K562 (cell line): ENCODE measurements around the gene TM2D3. TPM values are rescaled to one million over a fixed set of nuclear protein-coding genes. Genes with fewer than 3 reads are reported as not detected.

Experiments used
- ATAC-seq: fragments of 200-7000 bp; cut with Tn5 transposase; 3 replicates; pipeline ENCODE4 v1.9.1; 2020; ENCODE audit warnings: moderate library complexity
- BruUV-seq: library from RNA; stranded (reverse); fragments of 400-500 nt; replicated peaks from 2 replicates; lab custom pipeline; 2021; lab: Mats Ljungman, UMichigan
- CTCF ChIA-PET: fragments of 300-600 bp; formaldehyde crosslinking; extraction: SDS; loops from one replicate; lab custom pipeline; 2021; ENCODE audit warnings: low intra/inter-chr PET ratio; lab: Yijun Ruan, JAX
- POLR2A ChIA-PET: fragments of 300-600, 350-650 bp; sonication (Branson Sonifier 250); formaldehyde crosslinking; extraction: SDS; loops from one replicate; lab custom pipeline; 2021; ENCODE audit warnings: antibody characterized with exemption, inconsistent platforms; lab: Yijun Ruan, JAX
- DNase-seq, 4 experiments: peaks; one replicate each; pipeline versions ENCODE4 v3.0.0 to v3.0.0-alpha.2; 2011 to 2018; ENCODE audit warnings: low spot score in 3 of 4, mixed read lengths in 3 of 4; ENCODE audit errors: extremely low read depth in 1 of 4
- FAIRE-seq: peaks from 2 replicates; lab custom pipeline; 2011; peaks lifted over from hg19 to GRCh38; lab: Jason Lieb, UNC
- H2AFZ ChIP-seq: 2 replicates; pipeline ENCODE4 v1.6.0; 2011; ENCODE audit warnings: low read depth, low read length, control low read depth, inconsistent platforms
- H3K27ac ChIP-seq: fragments of 200-600 bp; 3 replicates; pipeline ENCODE4 v1.8.0; 2011; ENCODE audit warnings: low read depth, mild to moderate bottlenecking, control low read depth, inconsistent platforms, low read length, moderate library complexity, mixed read lengths; ENCODE audit errors: extremely low read depth
- H3K27me3 ChIP-seq, 2 experiments: fragments of 300-600 bp in 1 of 2; 2 replicates in 1 of 2; 3 replicates in 1 of 2; pipeline versions ENCODE4 v1.6.0 to v1.8.0; 2011; ENCODE audit warnings: inconsistent platforms in 2 of 2, low read length in 2 of 2, mild to moderate bottlenecking in 1 of 2, mixed read lengths in 1 of 2, moderate library complexity in 1 of 2; ENCODE audit not compliant: control insufficient read depth in 2 of 2, insufficient read depth in 2 of 2
- H3K36me3 ChIP-seq: fragments of 300-600 bp; 3 replicates; pipeline ENCODE4 v1.8.0; 2011; ENCODE audit warnings: mild to moderate bottlenecking, low read length, inconsistent platforms; ENCODE audit not compliant: control insufficient read depth, insufficient read depth
- H3K4me1 ChIP-seq, 2 experiments: fragments of 200-600 bp in 1 of 2; replicated peaks in 1 of 2; 2 replicates in 1 of 2; 3 replicates in 1 of 2; pipeline versions ENCODE4 v1.5.1 to v1.8.0; 2011; ENCODE audit warnings: inconsistent platforms in 2 of 2, low read length in 2 of 2, mild to moderate bottlenecking in 1 of 2, mixed read lengths in 1 of 2, moderate library complexity in 1 of 2; ENCODE audit not compliant: control insufficient read depth in 2 of 2, insufficient read depth in 2 of 2
- H3K4me2 ChIP-seq: 2 replicates; pipeline ENCODE4 v1.6.1; 2011; ENCODE audit warnings: low read length, control low read depth, inconsistent platforms, mixed read lengths; ENCODE audit not compliant: insufficient read depth
- H3K4me3 ChIP-seq: fragments of 200-600 bp; sonication (generic), shearing (Covaris generic); 2 replicates; pipeline ENCODE4 v1.5.1; 2016; ENCODE audit warnings: control low read depth, inconsistent platforms
- H3K79me2 ChIP-seq: fragments of 200-600 bp; 3 replicates; pipeline ENCODE4 v1.8.0; 2011; ENCODE audit warnings: low read length, inconsistent platforms; ENCODE audit not compliant: control insufficient read depth, insufficient read depth
- H3K9ac ChIP-seq, 2 experiments: 2 replicates each; pipeline versions ENCODE4 v1.6.0 to v1.6.1; 2011; ENCODE audit warnings: low read depth in 2 of 2, low read length in 2 of 2, control low read depth in 1 of 2, inconsistent platforms in 1 of 2, mild to moderate bottlenecking in 1 of 2, mixed read lengths in 1 of 2; ENCODE audit not compliant: insufficient read depth in 1 of 2
- H3K9me1 ChIP-seq: one replicate; pipeline ENCODE4 v1.6.0; 2011; ENCODE audit warnings: inconsistent platforms, mild to moderate bottlenecking, low read length, moderate library complexity; ENCODE audit not compliant: control insufficient read depth, insufficient read depth
- H3K9me3 ChIP-seq: replicated peaks from 2 replicates; pipeline ENCODE4 v1.5.1; 2011; ENCODE audit warnings: low read depth, low read length, inconsistent platforms; ENCODE audit not compliant: control insufficient read depth, insufficient read depth
- H4K20me1 ChIP-seq: replicated peaks from 2 replicates; pipeline ENCODE4 v1.6.1; 2011; ENCODE audit warnings: low read length, inconsistent platforms, mixed read lengths; ENCODE audit not compliant: control insufficient read depth, insufficient read depth
- BRF1 ChIP-seq: IDR thresholded peaks from 3 replicates; pipeline ENCODE4 v1.6.1; 2011; ENCODE audit warnings: borderline replicate concordance, mild to moderate bottlenecking; ENCODE audit not compliant: insufficient read length; ENCODE audit errors: extremely low read depth
- CHD4 ChIP-seq: fragments of 200-600 bp; sonication (generic); IDR thresholded peaks from 3 replicates; pipeline ENCODE4 v1.6.1; 2012; ENCODE audit warnings: low read depth, mild to moderate bottlenecking, mixed read lengths, low read length, inconsistent platforms; ENCODE audit not compliant: insufficient read depth, insufficient replicate concordance, poor library complexity, severe bottlenecking
- GTF2E2 ChIP-seq: fragments of 200-800 bp; sonication (Bioruptor generic); IDR thresholded peaks from 2 replicates; pipeline ENCODE4 v1.6.1; 2016; ENCODE audit warnings: missing genetic modification characterization, missing compliant biosample characterization
- GTF2F1 ChIP-seq: IDR thresholded peaks from 2 replicates; pipeline ENCODE4 v1.6.1; 2011; ENCODE audit warnings: low read depth, low read length, improper control_type of control experiment
- MEF2D ChIP-seq: conservative IDR thresholded peaks from 2 replicates; pipeline ENCODE4 v1.6.1; 2016; ENCODE audit warnings: low read depth, missing genetic modification characterization, missing compliant biosample characterization
- STAG1 ChIP-seq: sonication (generic); formaldehyde crosslinking; IDR thresholded peaks from 2 replicates; pipeline ENCODE4 v1.5.0; 2020; ENCODE audit warnings: missing genetic modification reagents, borderline replicate concordance
- ZBTB1 ChIP-seq: sonication (generic); formaldehyde crosslinking; IDR thresholded peaks from 2 replicates; pipeline ENCODE4 v1.8.1; 2023; ENCODE audit warnings: missing genetic modification reagents, low read depth, mild to moderate bottlenecking, borderline replicate concordance
- ZNF174 ChIP-seq: fragments of 250-450 bp; sonication (Bioruptor Pico); IDR thresholded peaks from 2 replicates; pipeline ENCODE4 v1.4.0; 2020; ENCODE audit warnings: mild to moderate bottlenecking
- ZNF3 ChIP-seq: fragments of 250-450 bp; sonication (Bioruptor Pico); IDR thresholded peaks from 2 replicates; pipeline ENCODE4 v1.5.0; 2021; ENCODE audit warnings: mild to moderate bottlenecking, moderate library complexity
- ZNF436 ChIP-seq: fragments of 250-450, 450-650 bp; sonication (Bioruptor Pico); formaldehyde crosslinking; IDR thresholded peaks from 2 replicates; pipeline ENCODE4 v1.7.0; 2020; ENCODE audit warnings: mild to moderate bottlenecking
- ZNF57 ChIP-seq: fragments of 450-650 bp; formaldehyde crosslinking; IDR thresholded peaks from 2 replicates; pipeline ENCODE4 v1.4.0; 2020; ENCODE audit warnings: mild to moderate bottlenecking, moderate library complexity
- WGBS: fragments of 100-300 bp; shearing (Covaris generic); methylation state at CpG from one replicate; pipeline ENCODE4 v1.1.6; 2016; ENCODE audit warnings: low coverage, mixed read lengths; ENCODE audit not compliant: insufficient coverage; ENCODE audit errors: missing lambda C conversion rate; 5-methylcytosine and 5-hydroxymethylcytosine counted together
- in situ Hi-C: fragments of 300-500 bp; cut with MboI; formaldehyde crosslinking; loops from 4 replicates; pipeline ENCODE4 v1.15.0; 2018; ENCODE audit warnings: inconsistent platforms, mixed read lengths
- intact Hi-C: fragments of 100-400 bp; cut with micrococcal nuclease; formaldehyde crosslinking; loops from 2 replicates; pipeline ENCODE4 v1.14.2; 2022
- polyA plus RNA-seq, 8 experiments: library from polyadenylated mRNA; depleted of rRNA in 4 of 8; stranded (reverse) in 5 of 8; unstranded in 3 of 8; fragments of >200 nt; fragmentation: Nextera tagmentation in 2 of 8; fragmentation: Illumina TruSeq in 1 of 8; extraction: Ambion mirVana in 2 of 8; extraction: Trizol in 1 of 8; gene quantifications; 2 replicates each; pipeline versions ENCODE4 v1.2.1 to v1.2.3, GENCODE V29; 2011 to 2014; ENCODE audit warnings: inconsistent platforms in 1 of 8, missing spikeins in 1 of 8
- total RNA-seq, 7 experiments: library from RNA; depleted of rRNA in 6 of 7; stranded (reverse); fragments of >200 nt in 6 of 7; fragmentation: Illumina TruSeq in 2 of 7; extraction: Trizol in 2 of 7; gene quantifications; 2 replicates each; pipeline versions ENCODE4 v1.2.1 to v1.2.3, GENCODE V29; 2011 to 2021; ENCODE audit warnings: low replicate concordance in 1 of 7
- TF ChIP-seq, protein P1 (sequence below): fragments of 250-450 bp; sonication (Bioruptor Pico); IDR thresholded peaks from 2 replicates; pipeline ENCODE4 v1.6.1; 2021; ENCODE audit warnings: mild to moderate bottlenecking
- TF ChIP-seq, protein P2 (sequence below), 2 experiments: IDR thresholded peaks; 2 replicates each; pipeline ENCODE4 v1.6.1; 2011; ENCODE audit warnings: borderline replicate concordance in 1 of 2, control low read depth in 1 of 2, low read depth in 1 of 2, low read length in 1 of 2, mild to moderate bottlenecking in 1 of 2, mixed read lengths in 1 of 2, moderate library complexity in 1 of 2; ENCODE audit not compliant: insufficient read depth in 1 of 2, insufficient read length in 1 of 2, poor library complexity in 1 of 2, severe bottlenecking in 1 of 2; ENCODE audit errors: extremely low read depth in 1 of 2
- TF ChIP-seq, protein P3 (sequence below), 2 experiments: fragments of 450-650 bp; IDR thresholded peaks; 2 replicates each; pipeline ENCODE4 v1.6.1; 2016
- TF ChIP-seq, protein P4 (sequence below), 3 experiments: fragments of 200-800 bp in 1 of 3; sonication (Bioruptor generic) in 1 of 3; sonication (generic) in 1 of 3; formaldehyde crosslinking in 1 of 3; IDR thresholded peaks; 2 replicates each; pipeline versions ENCODE4 v1.6.1 to v1.8.0; 2016 to 2022; ENCODE audit warnings: mild to moderate bottlenecking in 2 of 3, missing compliant biosample characterization in 2 of 3, missing genetic modification characterization in 2 of 3, missing genetic modification reagents in 1 of 3

The TM2D3 gene
- total and polyA plus RNA-seq, 9 of the 15 experiments (the other 6 are each of a cell fraction or from before 2014, with no cell fraction given): 16.5 to 67.9 (median 31.3) TPM

DNA sequence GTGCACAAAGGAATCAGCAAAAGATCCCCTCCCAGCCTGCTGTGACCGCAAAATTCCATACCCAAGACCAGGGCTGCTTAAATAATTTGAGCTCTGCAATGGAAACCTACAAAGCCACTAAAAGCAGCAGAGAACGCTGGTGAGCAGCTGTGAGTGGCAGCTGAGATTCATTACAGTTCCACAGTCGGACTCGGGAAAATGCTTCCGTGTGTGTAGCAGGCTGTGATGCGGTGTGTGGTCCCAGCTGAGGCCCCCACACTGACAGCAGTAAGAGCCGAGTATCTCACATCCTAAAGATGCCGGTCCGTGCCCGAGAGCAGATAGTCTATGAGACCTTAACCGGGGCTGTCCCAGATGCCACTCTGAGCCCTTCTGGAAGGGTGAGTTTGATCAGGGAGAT, 37.4 kb downstream of the TM2D3 start:
- Histone ChIP-seq H3K9ac (no peak overlapping the region), H3K9me1 (no peaks in the 10 kb centered on the region), H3K36me3 (no peaks in the 10 kb centered on the region), H3K4me3 (no peak overlapping the region), H4K20me1 (no peaks in the 10 kb centered on the region), H3K4me1 (peaks cover 17 to 21% of the 10 kb centered on the region in 2 experiments; a peak in 4 of 5 replicates), H3K27me3 (peaks cover 29 to 58% of the 10 kb centered on the region in 2 experiments), H3K9me3 (no peaks in the 10 kb centered on the region), H2AFZ (no peak overlapping the region), H3K79me2 (no peaks in the 10 kb centered on the region), H3K27ac (no peak overlapping the region), H3K4me2 (no peak overlapping the region)
- POLR2A ChIA-PET: interaction anchor here (0.6 kb wide), 2 partner anchors 27 to 63 kb away, joined by 3 to 4 read pairs; no protein-coding TSS in a partner anchor
- intact Hi-C loops: no loop called here
- CTCF ChIA-PET: no interaction called here
- in situ Hi-C loops: no loop called here
- BruUV-seq: no TSS peak
- DNase-seq (no peak), FAIRE-seq (no peak), ATAC-seq (no peak)
- 17% methylated on average over 11 of the region's 11 CpGs for WGBS
- no peak for TF ChIP-seq MEF2D (tag)
- no peak for TF ChIP-seq ZNF436 (CRISPR knock-in tag)
- TF ChIP-seq ZNF57: no peak
- no peak for TF ChIP-seq CHD4
- TF ChIP-seq, protein P1, sequence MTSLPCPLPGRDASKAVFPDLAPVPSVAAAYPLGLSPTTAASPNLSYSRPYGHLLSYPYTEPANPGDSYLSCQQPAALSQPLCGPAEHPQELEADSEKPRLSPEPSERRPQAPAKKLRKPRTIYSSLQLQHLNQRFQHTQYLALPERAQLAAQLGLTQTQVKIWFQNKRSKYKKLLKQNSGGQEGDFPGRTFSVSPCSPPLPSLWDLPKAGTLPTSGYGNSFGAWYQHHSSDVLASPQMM (CRISPR knock-in tag): no peak
- TF ChIP-seq BRF1: no peak
- TF ChIP-seq, protein P2, sequence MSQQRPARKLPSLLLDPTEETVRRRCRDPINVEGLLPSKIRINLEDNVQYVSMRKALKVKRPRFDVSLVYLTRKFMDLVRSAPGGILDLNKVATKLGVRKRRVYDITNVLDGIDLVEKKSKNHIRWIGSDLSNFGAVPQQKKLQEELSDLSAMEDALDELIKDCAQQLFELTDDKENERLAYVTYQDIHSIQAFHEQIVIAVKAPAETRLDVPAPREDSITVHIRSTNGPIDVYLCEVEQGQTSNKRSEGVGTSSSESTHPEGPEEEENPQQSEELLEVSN (IDR thresholded peaks at IDR 0.05; ENCODE audit: borderline replicate concordance in 1 of 2, extremely low read depth in 1 of 2, insufficient read depth in 1 of 2, insufficient read length in 1 of 2, low read depth in 1 of 2, low read length in 1 of 2, poor library complexity in 1 of 2, severe bottlenecking in 1 of 2): no peak
- no peak for TF ChIP-seq STAG1 (CRISPR knock-in tag)
- no peak for TF ChIP-seq ZBTB1 (CRISPR knock-in tag)
- no peak for TF ChIP-seq ZNF3 (CRISPR knock-in tag)
- TF ChIP-seq, protein P3, sequence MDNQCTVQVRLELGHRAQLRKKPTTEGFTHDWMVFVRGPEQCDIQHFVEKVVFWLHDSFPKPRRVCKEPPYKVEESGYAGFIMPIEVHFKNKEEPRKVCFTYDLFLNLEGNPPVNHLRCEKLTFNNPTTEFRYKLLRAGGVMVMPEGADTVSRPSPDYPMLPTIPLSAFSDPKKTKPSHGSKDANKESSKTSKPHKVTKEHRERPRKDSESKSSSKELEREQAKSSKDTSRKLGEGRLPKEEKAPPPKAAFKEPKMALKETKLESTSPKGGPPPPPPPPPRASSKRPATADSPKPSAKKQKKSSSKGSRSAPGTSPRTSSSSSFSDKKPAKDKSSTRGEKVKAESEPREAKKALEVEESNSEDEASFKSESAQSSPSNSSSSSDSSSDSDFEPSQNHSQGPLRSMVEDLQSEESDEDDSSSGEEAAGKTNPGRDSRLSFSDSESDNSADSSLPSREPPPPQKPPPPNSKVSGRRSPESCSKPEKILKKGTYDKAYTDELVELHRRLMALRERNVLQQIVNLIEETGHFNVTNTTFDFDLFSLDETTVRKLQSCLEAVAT (IDR thresholded peaks at IDR 0.05): no peak
- no peak for TF ChIP-seq GTF2F1
- TF ChIP-seq, protein P4, sequence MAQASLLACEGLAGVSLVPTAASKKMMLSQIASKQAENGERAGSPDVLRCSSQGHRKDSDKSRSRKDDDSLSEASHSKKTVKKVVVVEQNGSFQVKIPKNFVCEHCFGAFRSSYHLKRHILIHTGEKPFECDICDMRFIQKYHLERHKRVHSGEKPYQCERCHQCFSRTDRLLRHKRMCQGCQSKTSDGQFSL (CRISPR knock-in tag; IDR thresholded peaks at IDR 0.05): no peak
- TF ChIP-seq, protein P4 (tag; IDR thresholded peaks at IDR 0.05): no peak
- no peak for TF ChIP-seq GTF2E2
- no peak for TF ChIP-seq ZNF174 (CRISPR knock-in tag)
